ENCODE data around the gene GINS3.
"Not testable (repeated sequence)": the region's sequence is repeated elsewhere in the genome, so short reads cannot be mapped to it uniquely, and the experiment has no call there.

The GINS3 gene

GRCh38 chr16:58389724-58390123, 2.5 kb upstream of the GINS3 start:
- DNase-seq (ENCODE audit: low read depth) = no peak

- no peak for DNase-seq (ENCODE audit: low read depth)
Observed at GRCh38 chr16:58393138-58393504, 850 bp downstream of the GINS3 start.

GRCh38 chr16:58396897-58397296, 4.6 kb downstream of the GINS3 start:
- not testable (repeated sequence) for DNase-seq (ENCODE audit: low read depth)

GRCh38 chr16:58399718-58400633, 7.7 kb downstream of the GINS3 start:
- DNase-seq (ENCODE audit: low read depth) = no peak

GRCh38 chr16:58401305-58401704, 9.0 kb downstream of the GINS3 start:
- DNase-seq (ENCODE audit: low read depth) = not testable (repeated sequence)

- no peak for DNase-seq (ENCODE audit: low read depth)
Observed at GRCh38 chr16:58402796-58403195, 10.5 kb downstream of the GINS3 start.

GRCh38 chr16:58409316-58409973, 17.2 kb downstream of the GINS3 start:
- no peak for DNase-seq (ENCODE audit: low read depth)

- no peak for DNase-seq (ENCODE audit: low read depth)
Observed at GRCh38 chr16:58411336-58411735, 19.1 kb downstream of the GINS3 start.

- no peak for DNase-seq (ENCODE audit: low read depth)
Observed at GRCh38 chr16:58411736-58412614, 19.7 kb downstream of the GINS3 start.

- DNase-seq (ENCODE audit: low read depth) = not testable (repeated sequence)
Observed at GRCh38 chr16:58412615-58412970, 20.3 kb downstream of the GINS3 start.

GRCh38 chr16:58413359-58413758, 21.1 kb downstream of the GINS3 start:
- DNase-seq (ENCODE audit: low read depth) = no peak

- no peak for DNase-seq (ENCODE audit: low read depth)
Observed at GRCh38 chr16:58415003-58415402, 22.7 kb downstream of the GINS3 start.

- DNase-seq (ENCODE audit: low read depth) = not testable (repeated sequence)
Observed at GRCh38 chr16:58415961-58416360, 23.7 kb downstream of the GINS3 start.

- DNase-seq (ENCODE audit: low read depth) = no peak
Observed at GRCh38 chr16:58417035-58417434, 24.8 kb downstream of the GINS3 start.

GRCh38 chr16:58417600-58417999, 25.3 kb downstream of the GINS3 start:
- DNase-seq (ENCODE audit: low read depth) = no peak

- DNase-seq (ENCODE audit: low read depth) = no peak
Observed at GRCh38 chr16:58418026-58418425, 25.8 kb downstream of the GINS3 start.

GRCh38 chr16:58418601-58419000, 26.3 kb downstream of the GINS3 start:
- DNase-seq (ENCODE audit: low read depth) = no peak

GRCh38 chr16:58419241-58419990, 27.1 kb downstream of the GINS3 start:
- DNase-seq (ENCODE audit: low read depth) = no peak

GRCh38 chr16:58421059-58421458, 28.8 kb downstream of the GINS3 start:
- DNase-seq (ENCODE audit: low read depth) = no peak

- DNase-seq (ENCODE audit: low read depth) = no peak
Observed at GRCh38 chr16:58421529-58421928, 29.3 kb downstream of the GINS3 start.

GRCh38 chr16:58422809-58423208, 30.5 kb downstream of the GINS3 start:
- no peak for DNase-seq (ENCODE audit: low read depth)

GRCh38 chr16:58425245-58425644, 33.0 kb downstream of the GINS3 start:
- no peak for DNase-seq (ENCODE audit: low read depth)
